NT2/D1 (cell line): ENCODE results near the gene PARD3.

Experiments
- SUZ12 ChIP-seq: IDR thresholded peaks from 2 replicates; pipeline ENCODE4 v1.6.1; 2011; ENCODE audit not compliant: insufficient read length, insufficient read depth; ENCODE audit errors: extremely low read depth
- YY1 ChIP-seq: IDR thresholded peaks from 2 replicates; pipeline ENCODE4 v1.6.1; 2011; ENCODE audit not compliant: insufficient read length, insufficient read depth
- ZNF274 ChIP-seq: IDR thresholded peaks from 2 replicates; pipeline ENCODE4 v1.6.1; 2011; ENCODE audit warnings: mild to moderate bottlenecking, low read depth, low read length

DNA sequence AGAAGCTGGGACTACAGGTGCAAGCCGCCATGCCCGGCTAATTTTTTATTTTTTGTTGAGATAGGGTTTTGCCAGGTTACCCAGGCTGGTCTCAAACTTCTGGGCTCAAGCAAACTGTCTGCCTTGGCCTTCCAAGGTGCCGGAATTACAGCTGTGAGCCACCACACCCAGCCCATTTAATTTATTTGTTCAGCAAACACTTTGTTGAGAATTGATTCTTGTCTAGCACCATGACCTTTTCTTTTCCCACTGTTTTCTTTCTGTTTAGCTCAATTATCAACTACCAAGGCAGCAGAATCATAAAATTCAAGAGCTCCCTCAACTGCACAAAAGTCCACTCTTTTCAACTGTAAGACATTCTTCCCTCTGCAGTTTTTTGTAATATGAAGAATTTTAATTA, 47.8 kb upstream of the PARD3 start:
- TF ChIP-seq ZNF274 (no peak), YY1 (no peak), SUZ12 (no peak)
